ENCODE data around the gene OTUD1. TPM values are rescaled to one million over a fixed set of nuclear protein-coding genes. Genes with fewer than 3 reads are reported as not detected.

OTUD1 gene
- polyA plus RNA-seq, 3 donors, result 18.8 to 81.0 (median 24.5) TPM

- Histone ChIP-seq H4K20me1 (ENCODE audit: insufficient read depth, low read length) (peaks cover 30% of the 10 kb centered on the region), H3K4me2 (replicated peaks; ENCODE audit: extremely low read depth, low read length, poor library complexity, severe bottlenecking) (peak overlapping the region; percentile 32), H3K9ac (ENCODE audit: insufficient read depth, low read length, poor library complexity, severe bottlenecking) (no peak overlapping the region), H3K27me3 (ENCODE audit: control insufficient read depth in 2 of 2, insufficient read depth in 2 of 2, low read length in 2 of 2) (no peaks in the 10 kb centered on the region), H3K4me3 (replicated peaks in 1 of 3; ENCODE audit: low read depth in 2 of 3, low read length in 3 of 3) (peak overlapping the region in 1 of 3 experiments; percentile 15), H3K9me3 (replicated peaks in 1 of 2; ENCODE audit: control insufficient read depth in 1 of 2, insufficient read depth in 1 of 2, low read length in 2 of 2) (no peaks in the 10 kb centered on the region), H3K36me3 (replicated peaks in 1 of 2; ENCODE audit: control insufficient read depth in 1 of 2, insufficient read depth in 2 of 2, low read length in 2 of 2) (peaks cover 4 to 5% of the 10 kb centered on the region in 2 donors), H3K79me2 (ENCODE audit: insufficient read depth, low read length) (no peaks in the 10 kb centered on the region), H3K27ac (ENCODE audit: low read depth in 1 of 2, low read length in 2 of 2) (peak overlapping the region; percentile 26 to 74), H3K4me1 (ENCODE audit: control insufficient read depth in 1 of 2, insufficient read depth in 2 of 2, low read length in 2 of 2) (peaks cover 43 to 50% of the 10 kb centered on the region in 2 donors), H2AFZ (ENCODE audit: insufficient read depth, low read depth, low read length, poor library complexity, severe bottlenecking) (no peak overlapping the region)
- Mint-ChIP-seq H3K9me3 (peaks cover 0 to 3% (median 0%) of the 10 kb centered on the region in 7 donors), H3K4me3 (no peak overlapping the region), H3K27ac (peak overlapping the region; percentile 87 to 95 (median 93)), H3K4me1 (peaks cover 50% of the 10 kb centered on the region), H3K36me3 (peaks cover 19 to 24% of the 10 kb centered on the region in 2 donors), H3K27me3 (ENCODE audit: low read depth in 3 of 3) (peaks cover 0 to 7% (median 0%) of the 10 kb centered on the region in 3 donors)
- 86% methylated on average over 3 of the region's 7 CpGs for WGBS (ENCODE audit: insufficient coverage)
- intact Hi-C loops (cut with micrococcal nuclease), result loop anchor here in 1 of 2 donors (10.0 kb wide), 2 partner anchors 66 to 1914 kb away; partner anchors contain the start of gene MLLT10
- TF ChIP-seq, protein P1, sequence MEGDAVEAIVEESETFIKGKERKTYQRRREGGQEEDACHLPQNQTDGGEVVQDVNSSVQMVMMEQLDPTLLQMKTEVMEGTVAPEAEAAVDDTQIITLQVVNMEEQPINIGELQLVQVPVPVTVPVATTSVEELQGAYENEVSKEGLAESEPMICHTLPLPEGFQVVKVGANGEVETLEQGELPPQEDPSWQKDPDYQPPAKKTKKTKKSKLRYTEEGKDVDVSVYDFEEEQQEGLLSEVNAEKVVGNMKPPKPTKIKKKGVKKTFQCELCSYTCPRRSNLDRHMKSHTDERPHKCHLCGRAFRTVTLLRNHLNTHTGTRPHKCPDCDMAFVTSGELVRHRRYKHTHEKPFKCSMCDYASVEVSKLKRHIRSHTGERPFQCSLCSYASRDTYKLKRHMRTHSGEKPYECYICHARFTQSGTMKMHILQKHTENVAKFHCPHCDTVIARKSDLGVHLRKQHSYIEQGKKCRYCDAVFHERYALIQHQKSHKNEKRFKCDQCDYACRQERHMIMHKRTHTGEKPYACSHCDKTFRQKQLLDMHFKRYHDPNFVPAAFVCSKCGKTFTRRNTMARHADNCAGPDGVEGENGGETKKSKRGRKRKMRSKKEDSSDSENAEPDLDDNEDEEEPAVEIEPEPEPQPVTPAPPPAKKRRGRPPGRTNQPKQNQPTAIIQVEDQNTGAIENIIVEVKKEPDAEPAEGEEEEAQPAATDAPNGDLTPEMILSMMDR (IDR thresholded peaks at IDR 0.05), result no peak
- DNase-seq, result peak; percentile 60 to 84 (median 79)
Observed at GRCh38 chr10:23448802-23449570, 10.1 kb downstream of the OTUD1 start.

- Histone ChIP-seq H3K4me1 (ENCODE audit: control insufficient read depth in 1 of 2, insufficient read depth in 2 of 2, low read length in 2 of 2) (peaks cover 43 to 50% of the 10 kb centered on the region in 2 donors), H3K36me3 (replicated peaks in 1 of 2; ENCODE audit: control insufficient read depth in 1 of 2, insufficient read depth in 2 of 2, low read length in 2 of 2) (no peaks in the 10 kb centered on the region), H4K20me1 (ENCODE audit: insufficient read depth, low read length) (peaks cover 10% of the 10 kb centered on the region), H3K4me2 (replicated peaks; ENCODE audit: extremely low read depth, low read length, poor library complexity, severe bottlenecking) (peak overlapping the region; percentile 69), H3K9me3 (replicated peaks in 1 of 2; ENCODE audit: control insufficient read depth in 1 of 2, insufficient read depth in 1 of 2, low read length in 2 of 2) (no peaks in the 10 kb centered on the region), H3K27ac (ENCODE audit: low read depth in 1 of 2, low read length in 2 of 2) (peak overlapping the region in 1 of 2 donors; percentile 79), H3K79me2 (ENCODE audit: insufficient read depth, low read length) (no peaks in the 10 kb centered on the region), H2AFZ (ENCODE audit: insufficient read depth, low read depth, low read length, poor library complexity, severe bottlenecking) (no peak overlapping the region), H3K9ac (ENCODE audit: insufficient read depth, low read length, poor library complexity, severe bottlenecking) (no peak overlapping the region), H3K27me3 (ENCODE audit: control insufficient read depth in 2 of 2, insufficient read depth in 2 of 2, low read length in 2 of 2) (no peaks in the 10 kb centered on the region), H3K4me3 (replicated peaks in 1 of 3; ENCODE audit: low read depth in 2 of 3, low read length in 3 of 3) (peak overlapping the region in 1 of 3 experiments; percentile 56)
- Mint-ChIP-seq H3K9me3 (peaks cover 0 to 5% (median 0%) of the 10 kb centered on the region in 7 donors), H3K4me3 (no peak overlapping the region), H3K36me3 (peaks cover 0 to 2% of the 10 kb centered on the region in 2 donors), H3K27me3 (ENCODE audit: low read depth in 3 of 3) (peaks cover 0 to 10% (median 0%) of the 10 kb centered on the region in 3 donors), H3K27ac (peak overlapping the region; percentile 86 to 97 (median 96)), H3K4me1 (peaks cover 44% of the 10 kb centered on the region)
- TF ChIP-seq, protein P1 (IDR thresholded peaks at IDR 0.05), result no peak
- 100% methylated on average over 1 of the region's 4 CpGs for WGBS (ENCODE audit: insufficient coverage)
- peak in 1 of 3 donors; percentile 34 for DNase-seq
- intact Hi-C loops (cut with micrococcal nuclease), result no loop called here
Observed at GRCh38 chr10:23452033-23452655, 13.3 kb downstream of the OTUD1 start.
